Loucy (cell line): ENCODE measurements around the gene FOXP4.

ENCODE experiments used
- H2AFZ ChIP-seq: fragments of 200-600 bp; sonication (generic); 2 replicates; pipeline ENCODE4 v1.6.0; 2016; ENCODE audit warnings: antibody characterized with exemption, mild to moderate bottlenecking, low read length, moderate library complexity
- H3F3A ChIP-seq: fragments of 200-600 bp; 2 replicates; pipeline ENCODE4 v1.6.0; 2016; ENCODE audit warnings: antibody characterized with exemption, low read depth, mild to moderate bottlenecking
- H3K27me3 ChIP-seq: fragments of 200-600 bp; sonication (generic); 2 replicates; pipeline ENCODE4 v1.6.1; 2014; ENCODE audit warnings: low read length, mild to moderate bottlenecking; ENCODE audit not compliant: insufficient read depth, poor library complexity, severe bottlenecking
- H3K36me3 ChIP-seq: fragments of 200-600 bp; sonication (generic); 2 replicates; pipeline ENCODE4 v1.6.1; 2016; ENCODE audit warnings: low read length; ENCODE audit not compliant: insufficient read depth
- H3K4me1 ChIP-seq: fragments of 200-600 bp; sonication (generic); 2 replicates; pipeline ENCODE4 v1.5.1; 2014; ENCODE audit warnings: low read length, mild to moderate bottlenecking; ENCODE audit not compliant: insufficient read depth, poor library complexity, severe bottlenecking
- H3K4me2 ChIP-seq: fragments of 200-600 bp; sonication (generic); 2 replicates; pipeline ENCODE4 v1.6.0; 2014; ENCODE audit warnings: antibody characterized with exemption, low read length, low read depth, mild to moderate bottlenecking; ENCODE audit not compliant: poor library complexity, severe bottlenecking
- H3K4me3 ChIP-seq: fragments of 200-600 bp; sonication (generic); 2 replicates; pipeline ENCODE4 v1.5.1; 2014; ENCODE audit warnings: low read length, mild to moderate bottlenecking, mixed read lengths; ENCODE audit not compliant: poor library complexity, severe bottlenecking
- H3K79me2 ChIP-seq: fragments of 200-600 bp; sonication (generic); 2 replicates; pipeline ENCODE4 v1.6.1; 2014; ENCODE audit warnings: low read length; ENCODE audit not compliant: insufficient read depth
- H3K9ac ChIP-seq: fragments of 200-600 bp; sonication (generic); 2 replicates; pipeline ENCODE4 v1.6.0; 2014; ENCODE audit warnings: mild to moderate bottlenecking, low read depth, low read length, moderate library complexity; ENCODE audit not compliant: poor library complexity, severe bottlenecking
- H3K9me2 ChIP-seq: fragments of 200-600 bp; sonication (generic); replicated peaks from 2 replicates; pipeline ENCODE4 v1.6.1; 2016; ENCODE audit warnings: low read depth, low read length, mixed read lengths
- H3K9me3 ChIP-seq: fragments of 200-600 bp; sonication (generic); 2 replicates; pipeline ENCODE4 v1.6.1; 2014; ENCODE audit warnings: mild to moderate bottlenecking, antibody characterized with exemption, low read length, low read depth; ENCODE audit not compliant: insufficient read depth
- H4K20me1 ChIP-seq: fragments of 200-600 bp; sonication (generic); 2 replicates; pipeline ENCODE4 v1.6.0; 2014; ENCODE audit warnings: antibody characterized with exemption, low read length, mild to moderate bottlenecking; ENCODE audit not compliant: insufficient read depth, poor library complexity, severe bottlenecking
- EZH2phosphoT487 ChIP-seq: fragments of 200-600 bp; IDR thresholded peaks from 2 replicates; pipeline ENCODE4 v1.6.1; 2018; ENCODE audit warnings: antibody characterized with exemption, mild to moderate bottlenecking, moderate library complexity, borderline replicate concordance
- TF ChIP-seq, protein P1 (sequence below): fragments of 200-600 bp; sonication (generic); conservative IDR thresholded peaks from 2 replicates; pipeline ENCODE4 v1.5.1; 2014; ENCODE audit warnings: mild to moderate bottlenecking, antibody characterized with exemption, low read length

The FOXP4 gene

DNA sequence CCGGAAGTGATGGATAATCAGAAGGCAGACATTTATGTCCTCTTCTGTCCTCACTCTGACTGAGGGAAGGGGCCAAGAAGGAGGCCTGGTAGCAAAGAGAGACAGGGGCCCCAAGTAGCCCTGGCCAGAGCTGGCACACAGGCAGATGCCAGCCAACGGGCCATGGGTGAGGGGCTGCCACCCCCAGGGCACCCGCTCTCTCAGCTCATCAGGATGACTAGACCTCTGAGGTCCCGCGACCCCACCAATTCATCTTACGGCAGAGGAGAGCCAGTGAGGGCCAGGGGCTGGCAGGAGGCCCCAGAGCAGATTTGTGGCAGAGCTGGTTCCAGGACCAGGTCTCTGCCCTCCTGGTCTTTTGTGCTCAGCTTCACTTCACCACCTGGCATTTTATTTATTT lies 49.0 kb downstream of the FOXP4 start:
- H3K9ac ChIP-seq: no peak overlapping the region
- H3K27me3 ChIP-seq: no peaks in the 10 kb centered on the region
- H3K4me1 ChIP-seq: peaks cover 36% of the 10 kb centered on the region
- no peak overlapping the region for H3K4me2 ChIP-seq
- no peaks in the 10 kb centered on the region for H3K9me3 ChIP-seq
- H4K20me1 ChIP-seq: no peaks in the 10 kb centered on the region
- TF ChIP-seq, protein P1, sequence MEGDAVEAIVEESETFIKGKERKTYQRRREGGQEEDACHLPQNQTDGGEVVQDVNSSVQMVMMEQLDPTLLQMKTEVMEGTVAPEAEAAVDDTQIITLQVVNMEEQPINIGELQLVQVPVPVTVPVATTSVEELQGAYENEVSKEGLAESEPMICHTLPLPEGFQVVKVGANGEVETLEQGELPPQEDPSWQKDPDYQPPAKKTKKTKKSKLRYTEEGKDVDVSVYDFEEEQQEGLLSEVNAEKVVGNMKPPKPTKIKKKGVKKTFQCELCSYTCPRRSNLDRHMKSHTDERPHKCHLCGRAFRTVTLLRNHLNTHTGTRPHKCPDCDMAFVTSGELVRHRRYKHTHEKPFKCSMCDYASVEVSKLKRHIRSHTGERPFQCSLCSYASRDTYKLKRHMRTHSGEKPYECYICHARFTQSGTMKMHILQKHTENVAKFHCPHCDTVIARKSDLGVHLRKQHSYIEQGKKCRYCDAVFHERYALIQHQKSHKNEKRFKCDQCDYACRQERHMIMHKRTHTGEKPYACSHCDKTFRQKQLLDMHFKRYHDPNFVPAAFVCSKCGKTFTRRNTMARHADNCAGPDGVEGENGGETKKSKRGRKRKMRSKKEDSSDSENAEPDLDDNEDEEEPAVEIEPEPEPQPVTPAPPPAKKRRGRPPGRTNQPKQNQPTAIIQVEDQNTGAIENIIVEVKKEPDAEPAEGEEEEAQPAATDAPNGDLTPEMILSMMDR: no peak
- TF ChIP-seq EZH2phosphoT487: no peak
- peaks cover 32% of the 10 kb centered on the region for H3K79me2 ChIP-seq
- peaks cover 27% of the 10 kb centered on the region; the same call in 1 of the 2 replicates for H3K36me3 ChIP-seq
- no peak overlapping the region for H2AFZ ChIP-seq
- no peaks in the 10 kb centered on the region for H3K9me2 ChIP-seq
- no peak overlapping the region for H3K4me3 ChIP-seq
- 0 out of 2 replicates have a peak, but pooled peaks cover 3% of the 10 kb centered on the region for H3F3A ChIP-seq

DNA sequence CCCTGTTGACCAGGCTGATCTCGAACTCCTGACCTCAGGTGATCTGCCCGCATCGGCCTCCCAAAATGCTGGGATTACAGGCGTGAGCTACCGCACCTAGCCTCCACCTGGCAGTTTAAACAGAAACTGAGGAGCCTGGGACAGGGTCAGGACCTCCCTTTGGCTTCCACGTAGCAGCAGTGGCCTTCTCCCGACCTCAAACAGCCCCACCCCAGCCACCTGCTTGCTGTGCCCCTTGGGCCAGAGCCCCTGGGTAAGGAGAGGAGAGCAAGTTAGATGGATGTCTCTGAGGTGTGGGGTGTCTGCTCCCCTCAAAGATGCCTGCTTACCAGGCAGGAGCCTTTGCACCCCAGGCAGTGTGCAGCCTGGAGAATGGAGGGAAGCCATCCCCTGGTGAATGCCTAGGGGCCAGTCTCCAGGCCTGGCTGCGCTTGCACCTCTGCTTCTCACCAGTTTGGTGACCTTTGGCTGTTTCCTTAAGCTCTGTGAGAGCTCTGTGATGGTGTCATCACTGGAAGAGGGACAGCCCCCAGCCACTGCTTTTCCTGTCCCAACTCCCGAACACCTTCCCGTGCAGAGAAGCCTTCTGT lies 50.0 kb downstream of the FOXP4 start:
- H3K9ac ChIP-seq: peak overlapping the region; percentile 99
- H3K27me3 ChIP-seq: no peaks in the 10 kb centered on the region
- peak overlapping the region; percentile 78 for H3K4me2 ChIP-seq
- no peaks in the 10 kb centered on the region for H3K9me3 ChIP-seq
- no peak overlapping the region for H2AFZ ChIP-seq
- H3K36me3 ChIP-seq: peaks cover 17% of the 10 kb centered on the region; the same call in 1 of the 2 replicates
- peaks cover 6% of the 10 kb centered on the region; the same call in 1 of the 2 replicates for H3F3A ChIP-seq
- peaks cover 32% of the 10 kb centered on the region for H3K79me2 ChIP-seq
- H3K9me2 ChIP-seq: no peaks in the 10 kb centered on the region
- H3K4me1 ChIP-seq: peaks cover 46% of the 10 kb centered on the region
- no peak overlapping the region for H3K4me3 ChIP-seq
- TF ChIP-seq, protein P1: no peak
- no peak for TF ChIP-seq EZH2phosphoT487
- no peaks in the 10 kb centered on the region for H4K20me1 ChIP-seq

DNA sequence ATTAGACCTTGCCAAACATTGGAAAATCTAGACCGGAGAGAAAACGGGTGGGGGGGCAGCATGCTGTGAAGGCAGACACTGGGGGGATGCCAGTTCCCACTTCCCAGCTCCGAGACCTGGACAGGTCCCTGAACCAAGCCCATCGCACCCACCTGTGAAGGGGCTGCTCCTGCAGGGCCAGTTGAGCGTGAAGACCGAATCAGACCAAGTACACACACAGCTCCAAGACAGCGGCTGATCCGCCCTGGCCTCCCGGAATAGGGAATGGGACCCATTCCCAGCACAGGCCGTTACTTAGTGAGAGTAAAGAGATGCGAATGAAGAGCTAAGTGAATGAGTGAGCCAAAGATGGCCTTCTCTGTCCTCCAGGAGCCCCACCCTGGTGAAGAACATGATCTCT lies 50.6 kb downstream of the FOXP4 start:
- Histone ChIP-seq H2AFZ (no peak overlapping the region), H3K27me3 (no peaks in the 10 kb centered on the region), H3K9me2 (no peaks in the 10 kb centered on the region), H3K9ac (peak overlapping the region; percentile 99), H3K4me1 (peaks cover 52% of the 10 kb centered on the region), H3F3A (peaks cover 6% of the 10 kb centered on the region; the same call in 1 of the 2 replicates), H3K4me2 (peak overlapping the region; percentile 78), H3K36me3 (peaks cover 11% of the 10 kb centered on the region; the same call in 1 of the 2 replicates), H3K4me3 (peak overlapping the region; percentile 29), H3K9me3 (no peaks in the 10 kb centered on the region), H4K20me1 (no peaks in the 10 kb centered on the region), H3K79me2 (peaks cover 32% of the 10 kb centered on the region)
- TF ChIP-seq, protein P1: no peak
- TF ChIP-seq EZH2phosphoT487: no peak
